BE2C (cell line): ENCODE measurements around the gene GH1.
"Not testable (repeated sequence)": the region's sequence is repeated elsewhere in the genome, so short reads cannot be mapped to it uniquely, and the experiment has no call there.

Source experiments
- DNase-seq: peaks from one replicate; pipeline ENCODE4 v3.0.0-alpha.2; 2020
- H3K27me3 ChIP-seq: fragments of 250-450 bp; sonication (Bioruptor Pico); 2 replicates; pipeline ENCODE4 v1.5.1; 2020; ENCODE audit warnings: mild to moderate bottlenecking
- H3K36me3 ChIP-seq: fragments of 250-450 bp; sonication (Bioruptor Pico); 2 replicates; pipeline ENCODE4 v1.5.1; 2020; ENCODE audit warnings: mild to moderate bottlenecking
- H3K4me1 ChIP-seq: fragments of 250-450 bp; sonication (Bioruptor Pico); 2 replicates; pipeline ENCODE4 v1.5.1; 2020
- H3K4me3 ChIP-seq: 2 replicates; pipeline ENCODE4 v1.5.1; 2011; ENCODE audit warnings: low read depth, low read length
- H3K9me3 ChIP-seq: fragments of 250-450 bp; sonication (Bioruptor Pico); 2 replicates; pipeline ENCODE4 v1.5.1; 2020
- TF ChIP-seq, protein P1 (sequence below): IDR thresholded peaks from 2 replicates; pipeline ENCODE4 v1.5.1; 2012; ENCODE audit warnings: mild to moderate bottlenecking, low read depth, low read length

The GH1 gene

GRCh38 chr17:63916566-63917185 lies 2.0 kb downstream of the GH1 start:
- Histone ChIP-seq H3K27me3 (no peaks in the 10 kb centered on the region), H3K36me3 (no peaks in the 10 kb centered on the region), H3K9me3 (no peaks in the 10 kb centered on the region), H3K4me3 (no peak overlapping the region), H3K4me1 (no peaks in the 10 kb centered on the region)
- TF ChIP-seq, protein P1, sequence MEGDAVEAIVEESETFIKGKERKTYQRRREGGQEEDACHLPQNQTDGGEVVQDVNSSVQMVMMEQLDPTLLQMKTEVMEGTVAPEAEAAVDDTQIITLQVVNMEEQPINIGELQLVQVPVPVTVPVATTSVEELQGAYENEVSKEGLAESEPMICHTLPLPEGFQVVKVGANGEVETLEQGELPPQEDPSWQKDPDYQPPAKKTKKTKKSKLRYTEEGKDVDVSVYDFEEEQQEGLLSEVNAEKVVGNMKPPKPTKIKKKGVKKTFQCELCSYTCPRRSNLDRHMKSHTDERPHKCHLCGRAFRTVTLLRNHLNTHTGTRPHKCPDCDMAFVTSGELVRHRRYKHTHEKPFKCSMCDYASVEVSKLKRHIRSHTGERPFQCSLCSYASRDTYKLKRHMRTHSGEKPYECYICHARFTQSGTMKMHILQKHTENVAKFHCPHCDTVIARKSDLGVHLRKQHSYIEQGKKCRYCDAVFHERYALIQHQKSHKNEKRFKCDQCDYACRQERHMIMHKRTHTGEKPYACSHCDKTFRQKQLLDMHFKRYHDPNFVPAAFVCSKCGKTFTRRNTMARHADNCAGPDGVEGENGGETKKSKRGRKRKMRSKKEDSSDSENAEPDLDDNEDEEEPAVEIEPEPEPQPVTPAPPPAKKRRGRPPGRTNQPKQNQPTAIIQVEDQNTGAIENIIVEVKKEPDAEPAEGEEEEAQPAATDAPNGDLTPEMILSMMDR: no peak
- no peak for DNase-seq

DNA sequence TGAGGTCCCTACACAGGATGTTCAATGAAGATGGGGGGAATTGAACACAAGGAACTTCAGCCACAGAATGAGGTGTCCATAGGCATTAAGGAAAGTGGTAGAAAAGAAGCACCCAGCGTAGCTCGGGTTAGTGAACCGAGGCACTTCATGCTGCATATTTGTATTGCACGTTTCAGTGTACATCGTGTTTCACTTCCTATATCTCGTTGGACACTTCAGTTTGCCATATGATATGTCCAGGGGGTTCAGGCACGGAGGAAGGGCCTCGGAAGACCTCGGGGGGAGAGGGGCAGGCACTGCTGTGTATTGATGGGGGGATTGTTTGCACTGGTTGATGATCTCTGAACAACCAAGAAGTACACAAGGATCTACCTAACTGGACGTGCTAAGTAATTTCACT lies 2.9 kb downstream of the GH1 start:
- not testable (repeated sequence) for H3K4me1 ChIP-seq, H3K4me3 ChIP-seq, H3K36me3 ChIP-seq, H3K9me3 ChIP-seq, DNase-seq, H3K27me3 ChIP-seq

GRCh38 chr17:63914471-63914870 lies 4.2 kb downstream of the GH1 start:
- H3K9me3 ChIP-seq: no peaks in the 10 kb centered on the region
- TF ChIP-seq, protein P1: no peak
- H3K4me1 ChIP-seq: no peaks in the 10 kb centered on the region
- H3K4me3 ChIP-seq: no peak overlapping the region
- no peaks in the 10 kb centered on the region for H3K36me3 ChIP-seq
- DNase-seq: no peak
- no peaks in the 10 kb centered on the region for H3K27me3 ChIP-seq

- no peaks in the 10 kb centered on the region for H3K27me3 ChIP-seq
- no peaks in the 10 kb centered on the region for H3K9me3 ChIP-seq
- H3K4me1 ChIP-seq: no peaks in the 10 kb centered on the region
- no peaks in the 10 kb centered on the region for H3K36me3 ChIP-seq
- TF ChIP-seq, protein P1: peak; percentile 69
- peak; percentile 61 for DNase-seq
- H3K4me3 ChIP-seq: no peak overlapping the region
Observed at GRCh38 chr17:63911657-63912100, 7.0 kb downstream of the GH1 start.

- TF ChIP-seq, protein P1: no peak
- Histone ChIP-seq H3K4me3 (no peak within 1 kb of the TSS), H3K36me3 (no peaks in the 10 kb centered on the region), H3K4me1 (no peaks in the 10 kb centered on the region), H3K9me3 (no peaks in the 10 kb centered on the region), H3K27me3 (no peaks in the 10 kb centered on the region)
- no peak for DNase-seq
Observed at GRCh38 chr17:63911041-63911635, 7.5 kb downstream of the GH1 start, which contains the start of gene CSHL1. Gene CSHL1 (minus strand): TSS chr17:63911258. CDS start chr17:63911196, 62 bp downstream.

- Histone ChIP-seq H3K27me3 (no peaks in the 10 kb centered on the region), H3K4me1 (no peaks in the 10 kb centered on the region), H3K4me3 (no peak overlapping the region), H3K36me3 (no peaks in the 10 kb centered on the region), H3K9me3 (no peaks in the 10 kb centered on the region)
- TF ChIP-seq, protein P1: no peak
- DNase-seq: no peak
Observed at GRCh38 chr17:63910096-63910495, 8.5 kb downstream of the GH1 start.

GRCh38 chr17:63909586-63909985 lies 9.1 kb downstream of the GH1 start:
- H3K4me1 ChIP-seq, H3K4me3 ChIP-seq, H3K27me3 ChIP-seq, DNase-seq, H3K9me3 ChIP-seq, H3K36me3 ChIP-seq: not testable (repeated sequence)
